ENCODE results near the gene SDK2.

SDK2 gene

GRCh38 chr17:73358668-73359067 is 285.6 kb downstream of the SDK2 start:
- DNase-seq (ENCODE audit: low spot score) = no peak
- TF ChIP-seq CTCF (IDR thresholded peaks at IDR 0.05; ENCODE audit: borderline replicate concordance, control extremely low read depth, extremely low read depth, insufficient read depth, missing control alignments) = no peak
- in situ Hi-C loops (cut with MboI; ENCODE audit: low sequenced_read_pairs, unreplicated experiment) = loop anchor here (25.0 kb wide), 2 partner anchors 621 to 796 kb away; no protein-coding TSS in a partner anchor

GRCh38 chr17:73357981-73358380 is 286.3 kb downstream of the SDK2 start:
- DNase-seq (ENCODE audit: low spot score) = no peak
- in situ Hi-C loops (cut with MboI; ENCODE audit: low sequenced_read_pairs, unreplicated experiment) = loop anchor here (25.0 kb wide), 2 partner anchors 621 to 796 kb away; no protein-coding TSS in a partner anchor
- no peak for TF ChIP-seq CTCF (IDR thresholded peaks at IDR 0.05; ENCODE audit: borderline replicate concordance, control extremely low read depth, extremely low read depth, insufficient read depth, missing control alignments)

- in situ Hi-C loops (cut with MboI; ENCODE audit: low sequenced_read_pairs, unreplicated experiment) = loop anchor here (25.0 kb wide), 2 partner anchors 620 to 795 kb away; no protein-coding TSS in a partner anchor
- TF ChIP-seq CTCF (IDR thresholded peaks at IDR 0.05; ENCODE audit: borderline replicate concordance, control extremely low read depth, extremely low read depth, insufficient read depth, missing control alignments) = no peak
Observed at GRCh38 chr17:73357318-73357717, 286.9 kb downstream of the SDK2 start.

GRCh38 chr17:73356561-73357170 is 287.6 kb downstream of the SDK2 start:
- in situ Hi-C loops (cut with MboI; ENCODE audit: low sequenced_read_pairs, unreplicated experiment) = loop anchor here (25.0 kb wide), 2 partner anchors 619 to 794 kb away; no protein-coding TSS in a partner anchor

More at GRCh38 chr17:73357318-73357717, 286.9 kb downstream of the SDK2 start:
- DNase-seq (ENCODE audit: low spot score) = no peak

GRCh38 chr17:73354423-73355284 is 289.6 kb downstream of the SDK2 start:
- in situ Hi-C loops (cut with MboI; ENCODE audit: low sequenced_read_pairs, unreplicated experiment) = loop anchor here (25.0 kb wide), 2 partner anchors 617 to 792 kb away; no protein-coding TSS in a partner anchor
- DNase-seq (ENCODE audit: low spot score) = no peak
- TF ChIP-seq CTCF (IDR thresholded peaks at IDR 0.05; ENCODE audit: borderline replicate concordance, control extremely low read depth, extremely low read depth, insufficient read depth, missing control alignments) = no peak

More at GRCh38 chr17:73356561-73357170, 287.6 kb downstream of the SDK2 start:
- no peak for TF ChIP-seq CTCF (IDR thresholded peaks at IDR 0.05; ENCODE audit: borderline replicate concordance, control extremely low read depth, extremely low read depth, insufficient read depth, missing control alignments)
- no peak for DNase-seq (ENCODE audit: low spot score)

- TF ChIP-seq CTCF (IDR thresholded peaks at IDR 0.05; ENCODE audit: borderline replicate concordance, control extremely low read depth, extremely low read depth, insufficient read depth, missing control alignments) = no peak
- DNase-seq (ENCODE audit: low spot score) = no peak
- in situ Hi-C loops (cut with MboI; ENCODE audit: low sequenced_read_pairs, unreplicated experiment) = loop anchor here (25.0 kb wide), 2 partner anchors 615 to 790 kb away; no protein-coding TSS in a partner anchor
Observed at GRCh38 chr17:73352261-73352660, 292.0 kb downstream of the SDK2 start.
